ENCODE measurements around the gene CLPTM1L.

GRCh38 chr5:1294835-1295649, 49.9 kb downstream of the CLPTM1L start, which contains the start of gene TERT:
- TF ChIP-seq CTCF (conservative IDR thresholded peaks at IDR 0.05; ENCODE audit: low read length): no peak
- no peak for TF ChIP-seq EZH2phosphoT487 (IDR thresholded peaks at IDR 0.05; ENCODE audit: borderline replicate concordance)

All from Loucy (cell line).